Esophagus muscularis mucosa (tissue), 4 donors: ENCODE results near the gene XPO1. TPM values are rescaled to one million over a fixed set of nuclear protein-coding genes. Genes with fewer than 3 reads are reported as not detected.
A peak's percentile ranks its signal among the peaks of the same experiment; 100 is the strongest.

Source experiments
- DNase-seq: peaks from one replicate; pipeline ENCODE4 v3.0.0-alpha.2; 2017; ENCODE audit errors: extremely low spot score
- H3K27ac ChIP-seq, 4 donors: fragments of 200-600 bp; sonication (generic); replicated peaks in 1 of 4; 1 replicate in 3 of 4; 2 replicates in 1 of 4; pipeline ENCODE4 v1.5.1; 2016 to 2019; ENCODE audit warnings: mild to moderate bottlenecking in 1 of 4
- H3K27me3 ChIP-seq, 4 donors: fragments of 200-600 bp; sonication (generic); one replicate each; pipeline versions ENCODE4 v1.5.1 to v1.6.0; 2016 to 2019
- H3K36me3 ChIP-seq, 4 donors: fragments of 200-600 bp; sonication (generic); one replicate each; pipeline ENCODE4 v1.5.1; 2016 to 2019
- H3K4me1 ChIP-seq, 4 donors: fragments of 200-600 bp; sonication (generic); one replicate each; pipeline ENCODE4 v1.5.1; 2016 to 2019
- H3K4me3 ChIP-seq, 4 donors: fragments of 200-600 bp; sonication (generic); 1 replicate in 2 of 4; 2 replicates in 2 of 4; pipeline ENCODE4 v1.5.1; 2016 to 2019; ENCODE audit warnings: mild to moderate bottlenecking in 4 of 4, moderate library complexity in 1 of 4
- H3K9me3 ChIP-seq, 4 donors: fragments of 200-600 bp; sonication (generic); 1 replicate in 3 of 4; 2 replicates in 1 of 4; pipeline ENCODE4 v1.5.1; 2016 to 2019
- CTCF ChIP-seq, 3 experiments: fragments of 200-600 bp in 2 of 3; fragments of 450-650 bp in 1 of 3; sonication (generic) in 2 of 3; IDR thresholded peaks; one replicate each; pipeline ENCODE4 v1.5.1; 2017 to 2019; ENCODE audit warnings: antibody characterized with exemption in 3 of 3, mild to moderate bottlenecking in 2 of 3, moderate library complexity in 1 of 3
- EP300 ChIP-seq: sonication (generic); formaldehyde crosslinking; IDR thresholded peaks from one replicate; pipeline ENCODE4 v1.6.1; 2017; ENCODE audit warnings: antibody characterized with exemption
- POLR2A ChIP-seq: fragments of 450-650 bp; IDR thresholded peaks from one replicate; pipeline ENCODE4 v1.6.1; 2017; ENCODE audit warnings: antibody characterized with exemption, moderate library complexity, mild to moderate bottlenecking, low read depth
- POLR2AphosphoS5 ChIP-seq, 2 donors: sonication (generic); formaldehyde crosslinking; IDR thresholded peaks; one replicate each; pipeline ENCODE4 v1.6.1; 2017; ENCODE audit warnings: antibody characterized with exemption in 2 of 2
- WGBS: methylation state at CpG from one replicate; pipeline ENCODE4 v1.1.5; 2018; 5-methylcytosine and 5-hydroxymethylcytosine counted together
- intact Hi-C: fragments of 100-400 bp; cut with DNase I; formaldehyde crosslinking; loops from one replicate; pipeline ENCODE4 v1.15.1; 2023
- total RNA-seq, 4 donors: library from RNA; depleted of rRNA; stranded (reverse); fragments of >200 nt; gene quantifications; one replicate each; pipeline versions ENCODE4 v1.1.0 to v1.2.1, GENCODE V29; 2016

The XPO1 gene
- total RNA-seq, 4 donors from 2014 or later: 55.8 to 117 (median 65.4) TPM

GRCh38 chr2:61530749-61531148 is 7.4 kb downstream of the XPO1 start:
- Histone ChIP-seq H3K9me3 (no peaks in the 10 kb centered on the region), H3K4me1 (peaks cover 27 to 75% (median 65%) of the 10 kb centered on the region in 4 donors), H3K27me3 (no peaks in the 10 kb centered on the region), H3K4me3 (no peak overlapping the region), H3K36me3 (peaks cover 0 to 22% (median 2%) of the 10 kb centered on the region in 4 donors), H3K27ac (peak overlapping the region in 1 of 4 donors; percentile 48)
- no peak for DNase-seq
- no peak for TF ChIP-seq POLR2A
- TF ChIP-seq POLR2AphosphoS5 (IDR thresholded peaks at IDR 0.05): no peak
- TF ChIP-seq EP300: no peak
- no peak for TF ChIP-seq CTCF (IDR thresholded peaks at IDR 0.05)
- 66% methylated on average over 2 of the region's 2 CpGs for WGBS
- intact Hi-C loops: loop anchor here (10.0 kb wide), 2 partner anchors 164 to 354 kb away; partner anchors contain the start of gene CCT4

GRCh38 chr2:61529944-61530735 is 8.0 kb downstream of the XPO1 start:
- TF ChIP-seq POLR2A (no peak), POLR2AphosphoS5 (IDR thresholded peaks at IDR 0.05) (no peak), CTCF (IDR thresholded peaks at IDR 0.05) (no peak), EP300 (no peak)
- peak overlapping the region in 1 of 4 donors; percentile 16 for H3K27ac ChIP-seq
- 65% methylated on average over 3 of the region's 3 CpGs for WGBS
- H3K4me3 ChIP-seq: no peak overlapping the region
- H3K4me1 ChIP-seq: peaks cover 26 to 75% (median 67%) of the 10 kb centered on the region in 4 donors
- intact Hi-C loops: loop anchor here (10.0 kb wide), 2 partner anchors 165 to 355 kb away; partner anchors contain the start of gene CCT4
- no peaks in the 10 kb centered on the region for H3K27me3 ChIP-seq
- no peaks in the 10 kb centered on the region for H3K9me3 ChIP-seq
- DNase-seq: no peak
- peaks cover 0 to 25% (median 2%) of the 10 kb centered on the region in 4 donors for H3K36me3 ChIP-seq

GRCh38 chr2:61520261-61520660 is 17.9 kb downstream of the XPO1 start:
- TF ChIP-seq EP300 (no peak), POLR2A (no peak), CTCF (IDR thresholded peaks at IDR 0.05) (no peak), POLR2AphosphoS5 (IDR thresholded peaks at IDR 0.05) (no peak)
- no peaks in the 10 kb centered on the region for H3K27me3 ChIP-seq
- H3K4me1 ChIP-seq: peaks cover 9 to 26% (median 10%) of the 10 kb centered on the region in 4 donors
- no peaks in the 10 kb centered on the region for H3K9me3 ChIP-seq
- 92% methylated on average over 3 of the region's 3 CpGs for WGBS
- peaks cover 14 to 69% (median 46%) of the 10 kb centered on the region in 4 donors for H3K36me3 ChIP-seq
- no peak overlapping the region for H3K4me3 ChIP-seq
- no peak for DNase-seq
- H3K27ac ChIP-seq: no peak overlapping the region
- intact Hi-C loops: no loop called here

- Histone ChIP-seq H3K9me3 (no peaks in the 10 kb centered on the region), H3K27ac (no peak overlapping the region), H3K27me3 (no peaks in the 10 kb centered on the region), H3K4me3 (no peak overlapping the region), H3K4me1 (peaks cover 0 to 10% (median 3%) of the 10 kb centered on the region in 4 donors), H3K36me3 (peaks cover 31 to 85% (median 52%) of the 10 kb centered on the region in 4 donors)
- TF ChIP-seq CTCF (IDR thresholded peaks at IDR 0.05): no peak
- TF ChIP-seq EP300: no peak
- 83% methylated on average over 12 of the region's 12 CpGs for whole genome bisulfite sequencing
- DNase-seq: no peak
- intact Hi-C loops: no loop called here
Measured at GRCh38 chr2:61512768-61513398, 25.3 kb downstream of the XPO1 start.
